ENCODE results near the gene ELOVL3. TPM values are rescaled to one million over a fixed set of nuclear protein-coding genes. Genes with fewer than 3 reads are reported as not detected.

The ELOVL3 gene
- total and polyA plus RNA-seq, 2 of the 13 experiments (the other 11 are each of a cell fraction or from before 2014, with no cell fraction given), result 0.58 to 0.69 TPM

DNA sequence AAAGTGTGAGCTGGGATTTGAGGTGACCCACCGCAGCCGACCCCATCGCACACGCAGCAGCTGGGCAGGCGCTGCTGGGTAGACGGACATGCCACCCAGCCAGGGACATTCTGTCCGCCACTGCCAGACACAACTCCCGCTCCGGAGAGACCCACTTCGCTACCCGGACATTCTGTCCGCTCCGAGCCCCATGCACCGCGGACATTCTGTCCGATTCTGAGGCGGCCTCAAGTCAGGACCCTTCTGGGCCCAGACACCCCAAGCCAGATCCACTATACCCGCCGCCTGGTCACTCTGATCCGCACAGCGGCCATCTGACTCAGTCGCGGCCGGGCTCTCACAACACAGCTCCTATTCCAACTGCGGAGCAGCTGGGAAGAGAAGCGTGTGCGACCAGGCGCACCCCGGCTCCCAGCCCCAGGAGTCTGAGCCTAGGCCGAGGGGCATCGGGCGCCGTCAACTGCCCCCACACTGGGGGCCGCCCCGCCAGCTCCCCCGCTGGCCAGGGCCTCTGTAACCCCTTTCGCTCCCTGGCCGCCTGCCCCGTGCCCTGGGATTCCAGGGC is 14.4 kb downstream of the ELOVL3 start:
- CTCF ChIA-PET (ENCODE audit: low intra/inter-chr PET ratio, low total read pairs), result interaction anchor here (1.3 kb wide), 1 partner anchor 11 kb away, joined by 3 read pairs; no protein-coding TSS in a partner anchor
- TF ChIP-seq FOXO4 (CRISPR knock-in tag; conservative IDR thresholded peaks at IDR 0.05) (0 out of 2 replicates have a peak, but pooled peaks have one; percentile 60), HNRNPLL (IDR thresholded peaks at IDR 0.05; ENCODE audit: low read depth, low read length, poor library complexity, severe bottlenecking) (peak; percentile 41), ZNF350 (CRISPR knock-in tag; IDR thresholded peaks at IDR 0.05; ENCODE audit: borderline replicate concordance, low read depth) (0 out of 2 replicates have a peak, but pooled peaks have one; percentile 3), SOX6 (IDR thresholded peaks at IDR 0.05) (no peak), SOX6 (CRISPR knock-in tag; IDR thresholded peaks at IDR 0.05) (no peak), ZNF766 (CRISPR knock-in tag; IDR thresholded peaks at IDR 0.05; ENCODE audit: borderline replicate concordance) (no peak), ZBTB38 (CRISPR knock-in tag; IDR thresholded peaks at IDR 0.05) (0 out of 2 replicates have a peak, but pooled peaks have one; percentile 28), MLLT10 (CRISPR knock-in tag; IDR thresholded peaks at IDR 0.05) (no peak), ZFP90 (CRISPR knock-in tag; IDR thresholded peaks at IDR 0.05; ENCODE audit: borderline replicate concordance) (no peak), ZBTB33 (CRISPR knock-in tag; IDR thresholded peaks at IDR 0.05) (no peak), NRL (CRISPR knock-in tag; IDR thresholded peaks at IDR 0.05; ENCODE audit: borderline replicate concordance) (0 out of 2 replicates have a peak, but pooled peaks have one; percentile 23), ZSCAN22 (CRISPR knock-in tag; IDR thresholded peaks at IDR 0.05) (no peak), TCF7 (IDR thresholded peaks at IDR 0.05; ENCODE audit: low read depth) (no peak), RFXANK (CRISPR knock-in tag; IDR thresholded peaks at IDR 0.05) (no peak), NR2F2 (IDR thresholded peaks at IDR 0.05; ENCODE audit: borderline replicate concordance, low read depth) (no peak), ESRRA (CRISPR knock-in tag; IDR thresholded peaks at IDR 0.05; ENCODE audit: low read depth) (no peak), ZNF235 (CRISPR knock-in tag; IDR thresholded peaks at IDR 0.05; ENCODE audit: borderline replicate concordance) (no peak), UBTF (CRISPR knock-in tag; IDR thresholded peaks at IDR 0.05) (peak; percentile 20; the same call in 1 of the 2 replicates)
- TF ChIP-seq, protein P1, sequence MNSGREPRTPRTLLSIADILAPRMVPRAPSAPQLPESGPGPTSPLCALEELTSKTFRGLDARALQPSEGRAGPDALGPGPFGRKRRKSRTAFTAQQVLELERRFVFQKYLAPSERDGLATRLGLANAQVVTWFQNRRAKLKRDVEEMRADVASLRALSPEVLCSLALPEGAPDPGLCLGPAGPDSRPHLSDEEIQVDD (CRISPR knock-in tag; IDR thresholded peaks at IDR 0.05; ENCODE audit: borderline replicate concordance), result no peak

More for the DNA sequence above, 14.4 kb downstream of the ELOVL3 start:
- peak; percentile 1; the same call in 2 of the 3 replicates for ATAC-seq
- in situ Hi-C loops (cut with HindIII; ENCODE audit: extremely low pct_ligation_motif_present, low pct_unique_long_range_greater_than_20kb), result no loop called here
- Histone ChIP-seq H2AFZ (ENCODE audit: low read length) (no peak overlapping the region), H3K9me3 (ENCODE audit: low read length) (no peaks in the 10 kb centered on the region), H3K9ac (ENCODE audit: insufficient read depth, low read depth, low read length) (peak overlapping the region; percentile 48), H3K4me1 (ENCODE audit: insufficient read depth, low read length) (peaks cover 38% of the 10 kb centered on the region), H3K79me2 (ENCODE audit: insufficient read depth, low read length) (no peaks in the 10 kb centered on the region), H3K4me2 (ENCODE audit: low read depth, low read length) (peak overlapping the region; percentile 97), H3K27me3 (ENCODE audit: control insufficient read depth in 1 of 2, insufficient read depth in 2 of 2, low read length in 2 of 2) (peaks cover 12 to 62% of the 10 kb centered on the region in 2 experiments; a peak in 4 of 5 replicates), H3K27ac (ENCODE audit: extremely low read length, insufficient read depth, low read length) (no peak overlapping the region), H3K4me3 (replicated peaks in 1 of 3; ENCODE audit: insufficient read depth in 1 of 3, low read depth in 2 of 3, low read length in 3 of 3) (peak overlapping the region; percentile 61 to 75 (median 61)), H4K20me1 (ENCODE audit: insufficient read depth, low read length) (no peaks in the 10 kb centered on the region), H3K36me3 (replicated peaks in 1 of 2; ENCODE audit: control insufficient read depth in 1 of 2, insufficient read depth in 2 of 2, low read length in 2 of 2) (no peaks in the 10 kb centered on the region)
- POLR2A ChIA-PET, result no interaction called here
- WGBS (ENCODE audit: low lambda C conversion rate), result 27% methylated on average over 21 of the region's 39 CpGs
- DNase-seq (ENCODE audit: low spot score), result no peak
- intact Hi-C loops (cut with micrococcal nuclease; ENCODE audit: unreplicated experiment), result no loop called here
- FAIRE-seq, result no peak
- no TSS peak for BruUV-seq (replicated peaks)

All from HepG2 (cell line).